Lung microvascular endothelial cell (primary cell): ENCODE measurements around the gene SERHL2. TPM values are rescaled to one million over a fixed set of nuclear protein-coding genes. Genes with fewer than 3 reads are reported as not detected.
"Not testable (repeated sequence)": the region's sequence is repeated elsewhere in the genome, so short reads cannot be mapped to it uniquely, and the experiment has no call there.

Experiments used
- DNase-seq, 2 donors: peaks; one replicate each; pipeline versions ENCODE4 v3.0.0 to v3.0.0-alpha.2; 2010; ENCODE audit warnings: low read depth in 2 of 2
- total RNA-seq: library from RNA; depleted of rRNA; stranded (reverse); fragments of >200 nt; gene quantifications from 2 replicates; pipeline ENCODE4 v1.2.1, GENCODE V29; 2014

The SERHL2 gene
- total RNA-seq, 1 donor from 2014 or later, result 3.8 TPM

DNA sequence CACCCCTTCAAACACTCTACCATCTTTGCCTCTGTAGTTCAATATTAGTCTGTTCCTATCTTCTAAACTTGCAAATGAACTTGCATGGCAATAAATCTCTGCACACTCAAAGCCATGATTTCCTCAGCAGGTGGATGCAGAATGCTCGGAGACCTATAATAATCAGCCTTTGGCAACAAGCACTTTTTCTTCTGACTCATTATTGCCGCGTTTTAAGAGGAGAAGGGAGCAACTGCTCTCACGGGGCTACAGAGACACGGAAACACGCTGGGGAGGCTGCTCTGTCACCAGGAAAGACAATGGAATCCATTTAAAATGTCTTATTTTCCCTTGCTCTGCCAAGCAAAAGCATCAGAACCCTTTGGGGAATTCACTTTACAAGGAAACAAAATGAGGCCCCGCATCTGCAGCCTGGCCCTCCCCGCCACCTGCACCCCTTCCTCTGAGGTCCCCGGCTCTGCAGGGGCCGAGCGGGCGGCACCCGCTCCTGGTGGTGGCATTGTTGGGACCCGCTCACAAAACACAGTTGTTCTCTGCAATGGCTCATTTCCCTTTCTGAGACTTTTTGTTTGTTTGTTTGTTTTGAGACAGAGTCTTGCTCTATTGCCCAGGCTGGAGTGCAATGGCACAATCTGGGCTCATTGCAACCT, 18.5 kb upstream of the SERHL2 start:
- DNase-seq, result not testable (repeated sequence)

DNA sequence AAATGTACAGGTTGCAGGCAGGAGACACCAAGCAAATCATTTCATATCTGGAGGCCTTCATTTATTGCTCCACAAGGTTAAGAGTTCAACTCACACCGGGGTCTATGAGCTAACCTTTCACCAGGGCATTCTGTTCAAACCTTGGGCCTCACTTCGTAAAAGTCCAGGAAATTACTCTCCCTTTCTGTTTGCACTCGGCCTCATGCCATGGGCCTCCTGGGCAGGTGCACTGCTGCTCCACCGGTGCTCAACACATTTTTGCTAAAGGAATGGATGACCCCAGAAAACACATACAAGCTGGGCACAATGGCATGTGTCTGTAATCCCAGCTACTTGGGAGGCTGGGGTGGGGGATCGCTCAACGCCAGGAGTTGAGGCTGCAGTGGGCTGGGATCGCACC, 17.6 kb upstream of the SERHL2 start:
- no peak for DNase-seq

DNA sequence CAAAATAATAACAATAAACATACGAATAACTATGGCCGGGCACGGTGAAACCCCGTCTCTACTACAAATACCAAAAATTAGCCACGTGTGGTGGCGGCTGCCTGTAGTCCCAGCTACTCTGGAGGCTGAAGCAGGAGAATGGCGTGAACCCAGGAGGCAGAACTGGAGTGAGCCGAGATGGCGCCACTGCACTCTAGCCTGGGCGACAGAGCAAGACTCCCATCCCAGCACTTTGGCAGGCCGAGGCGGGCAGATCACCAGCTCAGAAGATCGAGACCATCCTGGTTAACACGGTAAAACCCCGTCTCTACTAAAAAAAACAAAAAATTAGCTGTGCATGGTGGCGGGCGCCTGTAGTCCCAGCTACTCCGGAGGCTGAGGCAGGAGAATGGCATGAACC, 17.1 kb upstream of the SERHL2 start:
- DNase-seq, result not testable (repeated sequence)

DNA sequence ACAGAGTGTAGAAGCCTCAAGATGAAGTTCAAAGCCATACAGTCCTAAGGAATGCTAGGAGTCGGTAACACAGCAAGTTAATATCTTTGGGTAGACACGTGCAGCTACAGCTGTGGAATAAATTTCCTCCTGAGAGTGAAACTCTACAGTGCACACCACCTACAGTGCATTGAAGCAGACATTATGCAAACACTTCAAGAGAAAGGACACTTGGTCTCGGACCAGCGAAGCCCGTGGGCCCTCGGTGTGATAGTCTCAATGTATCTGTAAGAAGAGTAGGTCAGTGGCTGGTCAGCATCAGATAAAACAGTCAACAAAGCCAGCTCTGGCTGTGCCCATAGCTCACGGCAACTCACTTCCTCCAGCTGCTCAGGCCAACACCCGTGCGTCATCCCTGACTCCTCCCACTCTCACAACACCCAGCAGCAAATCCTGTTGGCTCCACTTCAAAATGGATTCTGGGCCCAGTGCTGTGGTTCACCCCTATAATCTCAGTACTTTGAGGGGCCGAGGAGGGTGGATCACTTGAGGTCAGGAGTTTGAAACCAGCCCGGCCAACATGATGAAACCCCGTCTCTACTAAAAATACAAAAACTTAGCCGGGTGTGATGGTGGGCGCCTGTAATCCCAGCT, 16.4 kb upstream of the SERHL2 start:
- DNase-seq, result peak; percentile 26 to 57

DNA sequence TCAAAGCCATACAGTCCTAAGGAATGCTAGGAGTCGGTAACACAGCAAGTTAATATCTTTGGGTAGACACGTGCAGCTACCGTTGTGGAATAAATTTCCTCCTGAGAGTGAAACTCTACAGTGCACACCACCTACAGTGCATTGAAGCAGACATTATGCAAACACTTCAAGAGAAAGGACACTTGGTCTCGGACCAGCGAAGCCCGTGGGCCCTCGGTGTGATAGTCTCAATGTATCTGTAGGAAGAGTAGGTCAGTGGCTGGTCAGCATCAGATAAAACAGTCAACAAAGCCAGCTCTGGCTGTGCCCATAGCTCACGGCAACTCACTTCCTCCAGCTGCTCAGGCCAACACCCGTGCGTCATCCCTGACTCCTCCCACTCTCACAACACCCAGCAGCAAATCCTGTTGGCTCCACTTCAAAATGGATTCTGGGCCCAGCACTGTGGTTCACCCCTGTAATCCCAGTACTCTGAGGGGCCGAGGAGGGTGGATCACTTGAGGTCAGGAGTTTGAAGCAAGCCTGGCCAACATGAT, 14.5 kb upstream of the SERHL2 start:
- DNase-seq, result peak; percentile 30 to 71

DNA sequence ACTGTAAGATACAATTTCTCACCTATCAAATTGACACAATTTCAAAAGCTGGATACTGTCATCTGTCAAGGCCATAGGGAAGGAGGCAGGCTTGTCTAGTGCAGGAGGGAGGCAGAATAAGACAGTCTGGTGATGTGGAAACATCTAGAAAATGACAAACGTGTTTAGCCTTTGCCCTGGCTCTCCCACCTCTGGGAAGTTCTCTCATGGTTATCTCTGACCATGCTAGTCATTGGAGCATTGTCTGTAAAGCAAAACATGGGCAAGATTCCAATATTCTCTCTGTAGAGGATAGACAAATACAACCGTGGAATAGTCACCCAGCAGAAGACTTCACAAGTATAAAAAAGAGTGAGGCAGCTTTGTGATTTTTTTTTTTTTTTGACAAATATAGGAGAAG, 9.1 kb upstream of the SERHL2 start:
- peak; percentile 77 to 92 for DNase-seq

DNA sequence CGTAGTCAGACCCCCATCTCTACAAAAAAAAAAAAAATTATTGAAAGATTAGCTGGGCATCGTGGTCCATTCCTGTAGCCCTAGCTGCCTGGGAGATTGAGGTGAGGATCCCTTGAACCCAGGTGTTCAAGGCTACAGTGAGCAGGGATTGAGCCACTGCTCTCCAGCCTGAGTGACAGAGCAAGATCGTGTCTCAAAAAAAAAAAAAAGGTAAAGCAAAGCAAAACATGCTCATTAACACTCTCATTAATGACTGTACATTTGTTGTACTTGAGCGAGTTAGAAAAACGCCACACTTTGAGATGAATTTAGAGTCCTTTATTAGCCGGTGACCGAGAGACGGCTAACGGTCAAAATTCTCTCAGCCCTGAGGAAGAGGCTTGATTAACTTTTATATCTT, 6.2 kb upstream of the SERHL2 start:
- DNase-seq, result no peak

DNA sequence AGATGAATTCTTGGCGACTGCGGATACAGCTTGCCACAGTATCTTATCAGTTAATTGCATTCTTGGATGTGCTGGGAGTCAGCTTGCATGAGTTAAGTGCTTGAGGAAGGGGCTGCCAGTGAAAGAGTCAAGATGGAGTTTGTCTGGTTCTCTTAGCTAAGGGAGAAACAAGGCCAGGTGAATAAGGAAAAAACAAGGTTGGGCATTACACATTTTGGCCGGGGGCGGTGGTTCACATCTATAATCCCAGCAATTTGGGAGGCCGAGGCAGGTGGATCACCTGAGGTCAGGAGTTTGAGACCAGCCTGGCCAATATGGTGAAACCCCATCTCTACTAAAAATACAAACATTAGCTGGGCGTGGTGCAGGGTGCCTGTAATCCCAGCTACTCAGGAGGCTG, 5.6 kb upstream of the SERHL2 start:
- DNase-seq, result not testable (repeated sequence)

DNA sequence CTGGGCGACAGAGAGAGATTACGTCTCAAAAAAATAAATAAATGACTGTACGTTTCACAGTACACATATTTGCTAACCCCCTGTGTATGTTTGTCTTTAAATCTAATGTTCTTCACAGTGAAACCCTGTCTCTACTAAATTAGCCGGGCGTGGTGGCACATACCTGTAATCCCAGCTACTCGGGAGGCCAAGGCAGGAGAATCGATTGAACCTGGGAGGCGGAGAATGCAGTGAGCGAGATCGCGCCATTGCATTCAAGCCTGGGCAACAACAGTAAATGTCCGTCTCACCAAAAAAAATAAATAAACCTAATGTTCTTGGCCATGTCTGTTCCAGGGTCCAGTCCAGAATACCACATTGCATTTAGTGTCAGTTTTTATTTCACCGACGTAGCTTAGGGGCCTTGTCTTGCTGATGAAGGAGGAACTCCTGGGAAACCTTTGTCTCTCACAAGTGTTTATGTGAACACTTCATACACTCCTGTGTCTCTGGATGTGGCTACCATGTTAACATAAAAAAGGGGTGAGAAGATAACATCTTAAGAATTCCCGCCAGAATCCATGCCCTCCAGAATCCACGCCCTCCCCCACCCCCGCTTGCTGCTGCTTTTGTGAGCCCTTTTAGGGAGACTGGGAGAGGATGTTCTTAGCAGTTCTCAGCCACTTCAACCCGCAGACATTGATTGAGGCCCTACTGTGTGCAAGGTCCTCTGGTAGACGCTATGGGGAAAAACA, 5.0 kb upstream of the SERHL2 start:
- no peak for DNase-seq

DNA sequence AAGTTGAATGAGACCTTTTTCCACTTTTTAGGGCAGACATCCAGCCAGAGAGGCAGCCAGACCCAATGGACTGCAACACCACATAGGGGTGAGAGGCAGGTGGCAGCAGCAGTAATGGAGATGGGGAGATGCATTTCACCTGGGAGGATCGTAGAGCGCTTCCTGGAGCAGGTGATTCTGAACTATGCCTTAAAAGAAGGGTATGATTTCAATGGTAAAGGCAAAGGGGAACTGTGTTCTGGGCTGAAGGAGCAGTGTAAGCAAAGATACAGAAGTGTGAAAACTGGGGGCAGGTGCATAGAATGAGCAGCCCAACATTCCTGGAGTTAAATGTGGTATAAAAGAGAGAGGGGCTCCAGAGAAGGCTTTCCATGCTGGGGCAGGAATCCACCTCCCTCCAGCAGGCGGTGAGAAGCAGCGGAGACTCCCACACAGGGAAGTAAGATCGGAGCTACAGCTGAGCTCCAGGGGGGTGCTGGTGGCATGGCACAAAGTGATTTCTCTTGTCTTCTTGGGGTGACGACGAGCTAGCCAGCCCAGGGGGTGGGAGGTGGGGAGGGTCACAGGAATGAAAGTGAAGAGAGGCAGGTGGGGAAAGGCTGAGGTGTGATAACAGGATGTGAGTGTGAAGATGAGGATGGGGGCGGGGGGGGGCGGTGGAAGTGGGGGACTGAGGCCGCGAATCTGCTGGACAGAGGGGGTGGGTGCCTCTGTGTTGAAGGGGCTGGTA, 4.3 kb upstream of the SERHL2 start:
- DNase-seq, result no peak

DNA sequence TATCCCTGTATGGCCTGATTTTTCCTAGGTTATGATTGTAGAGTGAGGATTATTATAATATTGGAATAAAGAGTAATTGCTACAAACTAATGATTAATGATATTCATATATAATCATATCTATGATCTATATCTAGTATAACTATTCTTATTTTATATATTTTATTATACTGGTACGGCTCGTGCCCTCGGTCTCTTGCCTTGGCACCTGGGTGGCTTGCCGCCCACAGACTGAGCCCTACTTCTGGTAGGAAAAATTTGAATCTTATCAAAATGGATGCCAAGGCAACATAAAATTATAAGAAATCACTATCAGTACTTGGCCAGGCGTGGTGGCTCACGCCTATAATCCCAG, 1.5 kb upstream of the SERHL2 start:
- not testable (repeated sequence) for DNase-seq

DNA sequence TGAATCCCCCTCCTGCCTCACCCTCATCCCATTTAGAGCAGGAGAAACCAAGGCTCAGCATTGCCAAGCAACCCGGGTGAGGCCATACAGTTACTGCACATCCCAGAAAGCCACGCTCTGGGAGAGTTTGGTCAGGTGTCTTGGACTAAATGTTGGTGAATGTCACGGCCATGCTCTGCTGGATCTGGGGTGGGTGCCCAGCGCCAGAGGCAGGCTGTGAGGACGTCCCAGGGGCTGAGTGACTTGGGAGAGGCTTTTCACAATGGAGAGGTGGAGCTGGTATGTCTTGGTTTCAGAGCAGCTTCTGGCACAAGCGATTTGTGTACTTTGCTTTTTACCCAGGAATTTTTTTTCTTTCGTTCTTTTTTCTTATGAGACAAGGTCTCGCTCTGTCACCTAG, 6.6 kb downstream of the SERHL2 start:
- no peak for DNase-seq

DNA sequence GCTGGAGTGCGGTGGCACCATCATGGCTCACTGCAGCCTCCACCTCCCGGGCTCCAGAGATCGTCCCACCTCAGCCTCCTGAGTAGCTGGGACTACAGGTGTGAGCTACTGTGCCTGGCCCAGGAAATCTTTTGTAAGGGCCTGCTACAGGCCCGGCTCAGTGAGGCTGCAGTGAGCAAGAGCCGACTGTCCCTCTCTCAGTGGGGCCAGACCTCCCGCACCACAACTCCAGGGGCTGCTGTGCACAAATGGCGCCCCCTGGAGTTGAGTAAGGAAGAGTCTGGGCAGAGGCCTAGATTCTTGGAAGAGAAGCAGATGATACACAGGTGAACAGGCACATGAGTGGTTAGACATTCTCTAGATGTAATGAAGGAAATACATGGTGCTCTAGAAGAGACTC, 7.0 kb downstream of the SERHL2 start:
- peak; percentile 47 to 57 for DNase-seq

DNA sequence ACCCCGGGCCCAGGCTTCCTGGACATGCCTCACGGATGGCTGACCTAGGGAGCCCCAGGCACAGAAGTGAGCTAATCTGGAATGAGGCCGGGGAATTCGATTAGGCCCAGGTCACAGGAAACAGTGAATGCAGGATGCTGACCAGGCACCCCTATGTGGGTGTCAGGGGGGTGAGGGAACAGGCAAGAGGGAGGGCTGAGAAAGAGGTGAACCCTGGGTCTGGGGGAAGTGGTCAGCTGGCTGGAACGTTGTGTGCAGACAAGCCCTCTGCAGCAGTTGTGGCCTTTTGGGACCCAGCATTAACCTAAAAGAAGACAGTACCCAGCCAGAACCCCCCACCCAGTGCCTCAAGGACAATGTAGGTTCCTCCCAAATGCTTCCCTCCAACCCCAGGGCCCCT, 8.1 kb downstream of the SERHL2 start:
- no peak for DNase-seq

DNA sequence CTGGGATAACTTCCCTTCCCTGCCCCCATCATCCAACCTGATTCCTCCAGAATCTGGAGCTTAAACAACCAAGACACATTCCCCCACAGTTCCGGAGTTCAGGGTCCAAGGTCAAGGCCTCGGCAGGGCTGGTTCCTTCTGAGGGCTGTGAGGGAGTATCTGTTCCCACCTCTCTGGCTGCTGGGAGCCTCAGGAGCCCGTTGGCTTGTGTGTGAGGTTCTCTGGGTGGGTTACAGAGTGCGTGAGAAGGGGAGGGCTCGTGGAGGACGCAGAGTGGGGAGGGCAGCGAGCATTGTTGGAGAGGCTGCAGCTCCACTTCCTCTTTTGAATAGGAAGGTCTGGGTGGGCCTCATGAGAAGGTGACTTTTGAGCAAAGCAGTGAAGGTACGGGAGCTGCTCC, 8.5 kb downstream of the SERHL2 start:
- DNase-seq, result no peak

DNA sequence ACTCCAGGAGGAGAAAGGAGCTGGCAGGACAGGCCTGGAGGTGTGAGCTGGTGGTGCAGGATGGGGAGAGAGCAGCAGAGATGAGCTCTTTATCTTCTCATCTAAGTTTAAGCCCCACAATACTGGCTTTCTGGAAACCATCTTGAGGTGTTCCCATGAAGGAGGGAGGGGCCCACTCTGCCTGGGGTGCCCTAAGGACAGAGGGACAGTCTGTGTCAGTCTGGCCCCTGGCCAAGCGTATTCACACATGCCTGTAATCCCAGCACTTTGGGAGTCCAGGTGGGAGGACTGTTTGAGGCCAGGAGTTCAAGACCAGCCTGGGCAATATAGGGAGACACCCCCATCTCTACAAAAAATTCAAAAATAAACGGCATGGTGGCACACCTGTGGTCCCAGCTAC, 8.9 kb downstream of the SERHL2 start:
- no peak for DNase-seq

DNA sequence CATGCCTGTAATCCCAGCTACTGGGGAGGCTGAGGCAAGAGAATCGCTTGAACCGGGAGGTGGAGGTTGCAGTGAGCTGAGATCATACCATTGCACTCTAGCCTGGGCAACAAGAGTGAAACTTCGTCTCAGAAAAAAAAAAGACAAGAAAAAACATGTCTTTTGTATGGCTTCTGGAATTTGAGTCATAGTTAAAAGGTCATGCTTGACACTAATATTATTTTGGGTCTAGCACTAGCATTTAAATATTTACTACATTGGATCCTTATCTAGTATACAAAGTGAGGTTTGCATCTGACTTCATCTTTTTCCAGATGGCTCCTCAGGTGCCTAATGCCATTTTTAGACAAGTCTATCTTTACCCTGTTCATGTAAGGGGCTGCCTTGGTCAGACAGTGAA, 10.2 kb downstream of the SERHL2 start:
- not testable (repeated sequence) for DNase-seq

DNA sequence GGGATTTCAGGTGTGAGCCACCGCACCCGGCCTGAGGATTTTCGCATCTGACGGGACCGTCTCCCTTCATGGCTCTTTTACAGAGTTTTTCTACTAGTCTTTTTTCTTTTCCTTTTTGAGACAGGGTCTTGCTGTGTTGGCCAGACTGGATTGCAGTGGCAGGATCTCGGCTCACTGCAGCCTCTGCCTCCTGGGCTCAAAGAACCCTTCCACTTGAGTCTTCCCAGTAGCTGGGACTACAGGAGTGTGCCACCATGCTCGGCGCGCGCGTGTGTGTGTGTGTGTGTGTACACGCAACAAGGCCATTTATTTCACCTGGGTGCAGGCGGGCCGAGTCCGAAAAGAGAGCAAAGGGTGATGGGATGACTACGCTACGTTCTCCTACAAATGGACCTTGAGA, 10.9 kb downstream of the SERHL2 start:
- DNase-seq, result no peak

DNA sequence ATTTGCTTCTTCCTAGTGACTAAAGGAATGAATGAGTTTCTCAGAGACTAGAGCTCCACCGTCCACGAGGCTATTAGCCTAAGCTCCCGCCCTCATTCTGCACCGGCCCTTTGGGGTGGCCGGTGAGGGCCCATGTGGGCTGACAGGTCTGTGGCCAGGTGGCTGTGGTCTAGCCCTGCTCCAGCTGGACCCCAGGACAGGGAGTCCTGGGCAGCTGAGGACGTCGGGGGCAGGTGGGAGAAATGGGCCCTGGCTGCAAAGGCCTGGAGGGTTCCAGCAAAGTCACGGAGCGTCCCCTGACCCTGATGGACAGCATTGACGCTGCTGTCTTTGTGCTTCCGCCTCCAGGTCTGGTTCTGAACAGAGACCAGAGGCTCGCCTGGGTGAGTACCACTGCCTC, 12.2 kb downstream of the SERHL2 start:
- DNase-seq, result no peak

DNA sequence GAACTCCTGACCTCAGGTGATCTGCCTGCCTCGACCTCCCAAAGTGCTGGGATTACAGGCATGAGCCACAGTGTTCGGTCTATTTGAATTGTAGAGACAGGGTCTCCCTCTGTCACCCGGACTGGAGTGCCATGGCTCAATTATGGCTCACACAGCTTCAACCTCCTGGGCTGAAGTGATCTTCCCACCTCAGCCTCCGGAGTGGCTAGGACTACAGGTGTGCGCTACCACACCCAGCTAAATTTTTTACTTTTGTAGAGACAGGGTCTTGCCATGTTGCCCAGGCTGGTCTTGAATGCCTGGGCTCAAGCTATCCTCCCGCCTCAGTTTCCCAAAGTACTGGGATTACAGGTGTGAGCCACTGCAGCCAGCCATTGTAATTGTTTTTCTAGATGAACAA, 14.2 kb downstream of the SERHL2 start:
- not testable (repeated sequence) for DNase-seq

DNA sequence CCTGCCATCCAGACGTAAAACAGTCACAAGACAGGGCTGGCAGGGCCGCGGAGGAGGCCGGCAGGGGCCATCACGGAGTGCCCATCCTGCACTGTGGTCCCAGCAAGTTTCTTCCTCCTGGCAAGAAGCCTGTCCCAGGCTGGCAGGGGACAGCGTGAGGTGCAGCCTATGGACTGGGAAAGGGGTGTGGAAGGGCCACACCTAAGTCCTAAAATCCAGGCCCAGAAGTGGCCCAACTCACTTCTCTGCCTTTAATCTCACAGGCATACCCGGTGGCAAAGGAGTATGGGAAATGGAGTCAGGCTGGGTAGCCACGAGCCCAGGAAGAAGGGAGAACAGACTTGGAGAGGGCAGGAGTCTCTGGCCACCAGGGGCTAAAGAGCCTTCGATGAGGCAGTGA, 16.8 kb downstream of the SERHL2 start:
- not testable (repeated sequence) for DNase-seq

DNA sequence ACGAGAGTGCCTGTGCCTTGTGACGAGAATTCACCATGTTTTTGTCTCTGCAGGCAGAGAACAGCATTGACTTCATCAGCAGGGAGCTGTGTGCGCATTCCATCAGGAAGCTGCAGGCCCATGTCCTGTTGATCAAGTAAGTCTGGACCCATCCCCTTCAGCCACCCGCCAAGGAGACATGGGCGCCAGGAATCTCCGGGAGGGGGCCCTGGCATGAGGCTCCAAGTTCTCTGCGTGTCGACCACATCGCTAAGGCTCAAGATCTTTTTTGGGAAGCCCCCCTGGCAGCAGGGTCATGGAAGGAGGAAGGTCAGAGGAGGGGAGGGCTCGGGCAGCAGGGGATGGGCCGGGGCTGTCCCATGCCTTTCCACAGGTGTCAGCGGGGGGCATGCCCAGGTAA, 17.3 kb downstream of the SERHL2 start:
- DNase-seq, result not testable (repeated sequence)
